Neural cell (in vitro differentiated cells): ENCODE results near the gene CDC25C. TPM values are rescaled to one million over a fixed set of nuclear protein-coding genes. Genes with fewer than 3 reads are reported as not detected.
A peak's percentile ranks its signal among the peaks of the same experiment; 100 is the strongest.

Source experiments
- H2AFZ ChIP-seq: fragments of 200-600, 300-800 bp; sonication (generic), shearing (Covaris generic); 2 replicates; pipeline ENCODE4 v1.6.0; 2014; ENCODE audit warnings: low read depth, mild to moderate bottlenecking, antibody characterized with exemption, low read length, moderate library complexity
- H3F3A ChIP-seq: fragments of 200-600 bp; shearing (Covaris generic); 2 replicates; pipeline ENCODE4 v1.6.1; 2016; ENCODE audit warnings: mild to moderate bottlenecking, moderate library complexity, mixed read lengths, antibody characterized with exemption, low read length; ENCODE audit not compliant: insufficient read depth, poor library complexity, severe bottlenecking
- H3K27ac ChIP-seq: fragments of 200-600, 300-800 bp; sonication (generic), shearing (Covaris generic); 2 replicates; pipeline ENCODE4 v1.5.1; 2014; ENCODE audit warnings: mild to moderate bottlenecking, low read length, moderate library complexity
- H3K27me3 ChIP-seq: fragments of 300-800, 200-600 bp; sonication (generic), shearing (Covaris generic); 2 replicates; pipeline ENCODE4 v1.6.0; 2014; ENCODE audit warnings: mild to moderate bottlenecking, low read depth, low read length, moderate library complexity; ENCODE audit not compliant: insufficient read depth
- H3K36me3 ChIP-seq: fragments of 300-800, 200-600 bp; sonication (generic), shearing (Covaris generic); 2 replicates; pipeline ENCODE4 v1.5.1; 2014; ENCODE audit warnings: mild to moderate bottlenecking, antibody characterized with exemption, low read length, moderate library complexity; ENCODE audit not compliant: insufficient read depth
- H3K4me2 ChIP-seq: fragments of 300-800, 200-600 bp; sonication (generic), shearing (Covaris generic); 2 replicates; pipeline ENCODE4 v1.6.0; 2014; ENCODE audit warnings: mild to moderate bottlenecking, low read length
- H3K4me3 ChIP-seq: fragments of 300-800, 200-600 bp; sonication (generic), shearing (Covaris generic); 2 replicates; pipeline ENCODE4 v1.5.1; 2014; ENCODE audit warnings: mild to moderate bottlenecking, low read length, moderate library complexity
- H3K79me2 ChIP-seq: fragments of 200-600 bp; shearing (Covaris generic); replicated peaks from 2 replicates; pipeline ENCODE4 v1.6.0; 2014; ENCODE audit warnings: mild to moderate bottlenecking, low read length, moderate library complexity; ENCODE audit not compliant: insufficient read depth
- H3K9ac ChIP-seq: fragments of 300-800, 200-600 bp; sonication (generic), shearing (Covaris generic); 2 replicates; pipeline ENCODE4 v1.6.1; 2016; ENCODE audit warnings: mild to moderate bottlenecking, low read length, mixed read lengths
- H3K9me2 ChIP-seq: fragments of 200-600 bp; shearing (Covaris generic); 2 replicates; pipeline ENCODE4 v1.6.1; 2016; ENCODE audit warnings: mild to moderate bottlenecking, low read length, mixed read lengths; ENCODE audit not compliant: insufficient read depth
- H3K9me3 ChIP-seq: fragments of 200-600, 300-800 bp; sonication (generic), shearing (Covaris generic); 2 replicates; pipeline ENCODE4 v1.6.1; 2016; ENCODE audit warnings: mild to moderate bottlenecking, mixed run types, low read length, moderate library complexity, mixed read lengths
- H4K20me1 ChIP-seq: fragments of 200-600 bp; shearing (Covaris generic); 2 replicates; pipeline ENCODE4 v1.6.1; 2016; ENCODE audit warnings: mild to moderate bottlenecking, mixed run types; ENCODE audit not compliant: insufficient read depth
- CTCF ChIP-seq: fragments of 450-650 bp; IDR thresholded peaks from 2 replicates; pipeline ENCODE4 v1.5.1; 2014; ENCODE audit warnings: antibody characterized with exemption, mild to moderate bottlenecking, moderate library complexity; ENCODE audit not compliant: poor library complexity, severe bottlenecking
- EP300 ChIP-seq: fragments of 450-650 bp; conservative IDR thresholded peaks from 2 replicates; pipeline ENCODE4 v1.6.1; 2014; ENCODE audit warnings: antibody characterized with exemption, mild to moderate bottlenecking, moderate library complexity; ENCODE audit not compliant: poor library complexity, severe bottlenecking
- EZH2 ChIP-seq: fragments of 200-600, 300-800 bp; shearing (Covaris generic), sonication (generic); IDR thresholded peaks from 2 replicates; pipeline ENCODE4 v1.6.1; 2014; ENCODE audit warnings: antibody characterized with exemption, low read length, borderline replicate concordance, mild to moderate bottlenecking; ENCODE audit not compliant: insufficient read depth, poor library complexity, severe bottlenecking
- MXI1 ChIP-seq: fragments of 450-650 bp; conservative IDR thresholded peaks from 2 replicates; pipeline ENCODE4 v1.6.1; 2014; ENCODE audit warnings: antibody characterized with exemption, mild to moderate bottlenecking; ENCODE audit not compliant: poor library complexity, severe bottlenecking
- POLR2AphosphoS5 ChIP-seq: IDR thresholded peaks from 2 replicates; pipeline ENCODE4 v1.6.1; 2012
- RAD21 ChIP-seq: fragments of 450-650 bp; conservative IDR thresholded peaks from 2 replicates; pipeline ENCODE4 v1.6.1; 2014; ENCODE audit warnings: antibody characterized with exemption, mild to moderate bottlenecking, moderate library complexity
- SMC3 ChIP-seq: fragments of 450-650 bp; conservative IDR thresholded peaks from 2 replicates; pipeline ENCODE4 v1.6.1; 2014; ENCODE audit warnings: antibody characterized with exemption, mild to moderate bottlenecking, moderate library complexity; ENCODE audit not compliant: poor library complexity
- TAF1 ChIP-seq: IDR thresholded peaks from 2 replicates; pipeline ENCODE4 v1.6.1; 2012; ENCODE audit warnings: low read depth
- polyA plus RNA-seq: library from polyadenylated mRNA; depleted of rRNA; stranded (reverse); fragments of >200 nt; gene quantifications from 2 replicates; pipeline ENCODE4 v1.2.3, GENCODE V29; 2014
- TF ChIP-seq, protein P1 (sequence below): IDR thresholded peaks from 2 replicates; pipeline ENCODE4 v1.6.1; 2012; ENCODE audit warnings: borderline replicate concordance

The CDC25C gene
- polyA plus RNA-seq, 1 donor from 2014 or later, result 0.71 TPM

DNA sequence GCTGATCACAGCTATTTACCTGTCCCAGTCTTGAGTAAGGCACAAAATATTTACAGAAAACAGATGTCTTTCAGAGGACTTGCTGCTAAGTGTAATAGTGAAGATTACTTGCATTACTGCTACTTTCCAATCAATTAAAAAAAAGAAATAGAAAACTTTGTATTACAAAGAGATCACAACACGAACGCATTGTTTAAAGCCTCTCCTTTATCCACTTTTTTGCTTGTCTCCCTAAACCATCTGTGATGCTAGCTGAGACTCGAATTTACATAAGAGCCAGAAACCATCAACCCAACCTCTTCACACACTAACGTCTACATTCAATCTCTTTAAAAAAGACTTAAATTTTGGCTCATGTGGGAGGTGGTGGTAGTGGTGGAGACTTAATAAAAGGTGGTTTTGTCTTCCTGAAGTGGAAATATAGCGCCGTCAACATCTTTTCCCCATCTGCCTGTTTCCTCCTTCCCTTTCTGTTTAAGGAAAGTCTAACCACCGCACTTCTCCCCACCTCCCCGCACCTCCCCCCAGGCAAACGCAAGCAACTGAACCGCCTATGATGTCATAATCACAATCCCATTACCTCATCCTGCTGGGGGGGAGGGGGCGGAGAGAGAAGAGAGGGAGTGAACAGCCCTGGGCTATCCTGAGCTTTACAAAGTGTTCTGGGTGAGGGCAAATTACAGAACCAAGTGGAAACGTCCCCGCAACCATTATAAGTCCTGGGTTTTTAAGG is 5.5 kb upstream of the CDC25C start:
- Histone ChIP-seq H3K4me2 (peak overlapping the region; percentile 35), H3K27me3 (no peaks in the 10 kb centered on the region), H3F3A (no peaks in the 10 kb centered on the region), H2AFZ (peak overlapping the region; percentile 96), H3K4me3 (peak overlapping the region; percentile 96), H3K27ac (peak overlapping the region; percentile 92), H4K20me1 (no peaks in the 10 kb centered on the region), H3K9ac (peak overlapping the region; percentile 99), H3K36me3 (no peaks in the 10 kb centered on the region), H3K79me2 (peaks cover 40% of the 10 kb centered on the region), H3K9me3 (no peaks in the 10 kb centered on the region), H3K9me2 (no peaks in the 10 kb centered on the region)
- TF ChIP-seq, protein P1, sequence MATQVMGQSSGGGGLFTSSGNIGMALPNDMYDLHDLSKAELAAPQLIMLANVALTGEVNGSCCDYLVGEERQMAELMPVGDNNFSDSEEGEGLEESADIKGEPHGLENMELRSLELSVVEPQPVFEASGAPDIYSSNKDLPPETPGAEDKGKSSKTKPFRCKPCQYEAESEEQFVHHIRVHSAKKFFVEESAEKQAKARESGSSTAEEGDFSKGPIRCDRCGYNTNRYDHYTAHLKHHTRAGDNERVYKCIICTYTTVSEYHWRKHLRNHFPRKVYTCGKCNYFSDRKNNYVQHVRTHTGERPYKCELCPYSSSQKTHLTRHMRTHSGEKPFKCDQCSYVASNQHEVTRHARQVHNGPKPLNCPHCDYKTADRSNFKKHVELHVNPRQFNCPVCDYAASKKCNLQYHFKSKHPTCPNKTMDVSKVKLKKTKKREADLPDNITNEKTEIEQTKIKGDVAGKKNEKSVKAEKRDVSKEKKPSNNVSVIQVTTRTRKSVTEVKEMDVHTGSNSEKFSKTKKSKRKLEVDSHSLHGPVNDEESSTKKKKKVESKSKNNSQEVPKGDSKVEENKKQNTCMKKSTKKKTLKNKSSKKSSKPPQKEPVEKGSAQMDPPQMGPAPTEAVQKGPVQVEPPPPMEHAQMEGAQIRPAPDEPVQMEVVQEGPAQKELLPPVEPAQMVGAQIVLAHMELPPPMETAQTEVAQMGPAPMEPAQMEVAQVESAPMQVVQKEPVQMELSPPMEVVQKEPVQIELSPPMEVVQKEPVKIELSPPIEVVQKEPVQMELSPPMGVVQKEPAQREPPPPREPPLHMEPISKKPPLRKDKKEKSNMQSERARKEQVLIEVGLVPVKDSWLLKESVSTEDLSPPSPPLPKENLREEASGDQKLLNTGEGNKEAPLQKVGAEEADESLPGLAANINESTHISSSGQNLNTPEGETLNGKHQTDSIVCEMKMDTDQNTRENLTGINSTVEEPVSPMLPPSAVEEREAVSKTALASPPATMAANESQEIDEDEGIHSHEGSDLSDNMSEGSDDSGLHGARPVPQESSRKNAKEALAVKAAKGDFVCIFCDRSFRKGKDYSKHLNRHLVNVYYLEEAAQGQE, result no peak
- TF ChIP-seq TAF1 (no peak), EP300 (peak; percentile 74)

DNA sequence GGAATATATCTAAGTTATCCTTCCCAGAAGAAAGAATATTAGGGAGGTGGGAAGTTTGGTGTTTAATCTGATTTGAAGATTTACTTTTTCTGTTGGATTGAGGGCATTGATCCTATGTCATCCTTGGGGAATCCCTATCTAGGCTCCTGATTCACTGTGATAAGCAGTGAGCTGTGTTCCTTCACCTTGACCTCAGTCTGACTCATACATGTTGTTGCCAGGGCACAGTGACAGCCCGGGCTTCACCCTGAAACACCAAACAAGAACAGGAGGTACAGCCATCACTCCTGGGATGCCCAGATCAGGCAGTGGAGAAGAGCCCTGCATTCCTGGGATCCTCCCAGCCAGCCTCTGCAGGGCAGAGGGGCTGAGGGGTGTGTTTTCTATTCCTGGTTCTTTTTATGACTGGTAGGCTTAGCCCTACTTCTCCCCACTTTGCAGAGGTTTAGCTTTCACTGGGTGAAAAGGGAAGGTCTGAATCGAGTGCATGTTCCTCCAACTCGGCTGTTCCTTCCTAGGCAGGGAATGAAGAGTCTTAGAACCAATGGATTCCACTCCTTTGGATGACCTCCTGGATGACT is 3.4 kb upstream of the CDC25C start:
- Histone ChIP-seq H3F3A (no peaks in the 10 kb centered on the region), H3K4me2 (no peak overlapping the region), H3K36me3 (no peaks in the 10 kb centered on the region), H3K79me2 (peaks cover 18% of the 10 kb centered on the region), H4K20me1 (no peaks in the 10 kb centered on the region), H2AFZ (no peak overlapping the region), H3K9me3 (no peaks in the 10 kb centered on the region), H3K9me2 (no peaks in the 10 kb centered on the region), H3K27ac (no peak overlapping the region), H3K9ac (no peak overlapping the region), H3K27me3 (no peaks in the 10 kb centered on the region), H3K4me3 (no peak overlapping the region)
- TF ChIP-seq, protein P1, result no peak
- TF ChIP-seq SMC3, result no peak
- no peak for TF ChIP-seq EP300
- TF ChIP-seq POLR2AphosphoS5, result no peak
- TF ChIP-seq MXI1, result no peak
- no peak for TF ChIP-seq TAF1
- no peak for TF ChIP-seq RAD21
- no peak for TF ChIP-seq CTCF
- no peak for TF ChIP-seq EZH2
